Activated naive CD8-positive, alpha-beta T cell treated with anti-CD3 and anti-CD28 coated beads for 36 hours (primary cell): ENCODE results near the gene DR1. TPM values are rescaled to one million over a fixed set of nuclear protein-coding genes. Genes with fewer than 3 reads are reported as not detected.
A peak's percentile ranks its signal among the peaks of the same experiment; 100 is the strongest.

Experiments
- DNase-seq: peaks from one replicate; pipeline ENCODE4 v3.0.0; 2021
- H3K27ac Mint-ChIP-seq: one replicate; pipeline ENCODE4 v1.8.0; 2022; ENCODE audit warnings: mild to moderate bottlenecking, moderate library complexity, mixed read lengths
- H3K27me3 Mint-ChIP-seq: one replicate; pipeline ENCODE4 v1.8.0; 2022; ENCODE audit warnings: mild to moderate bottlenecking, mixed read lengths
- H3K36me3 Mint-ChIP-seq: one replicate; pipeline ENCODE4 v1.8.0; 2021; ENCODE audit warnings: mild to moderate bottlenecking, mixed read lengths
- H3K4me1 Mint-ChIP-seq: one replicate; pipeline ENCODE4 v1.8.0; 2021; ENCODE audit warnings: mixed read lengths
- H3K4me3 Mint-ChIP-seq: one replicate; pipeline ENCODE4 v1.8.0; 2022; ENCODE audit warnings: mild to moderate bottlenecking, moderate library complexity, mixed read lengths
- H3K9me3 Mint-ChIP-seq: one replicate; pipeline ENCODE4 v1.8.0; 2022; ENCODE audit warnings: mixed read lengths
- total RNA-seq, 2 experiments: library from RNA; stranded (reverse); gene quantifications; one replicate each; pipeline ENCODE4 v1.2.3, GENCODE V29; 2021

The DR1 gene
- total RNA-seq: 10 to 100 TPM; 86.6 to 92.0 TPM

GRCh38 chr1:93345633-93346420 lies at the start of gene DR1:
Gene DR1 (plus strand): TSS chr1:93345907. CDS start chr1:93346646, 739 bp downstream.
- Mint-ChIP-seq H3K9me3 (no peaks in the 10 kb centered on the region), H3K27me3 (no peaks in the 10 kb centered on the region), H3K4me1 (peaks cover 29% of the 10 kb centered on the region), H3K4me3 (peak within 1 kb of the TSS; percentile 98), H3K36me3 (peaks cover 25% of the 10 kb centered on the region), H3K27ac (peak within 1 kb of the TSS; percentile 98)
- DNase-seq: peak; percentile 93

- H3K27me3 Mint-ChIP-seq: no peaks in the 10 kb centered on the region
- no peaks in the 10 kb centered on the region for H3K9me3 Mint-ChIP-seq
- no peaks in the 10 kb centered on the region for H3K4me1 Mint-ChIP-seq
- DNase-seq: no peak
- H3K4me3 Mint-ChIP-seq: no peak overlapping the region
- peaks cover 14% of the 10 kb centered on the region for H3K36me3 Mint-ChIP-seq
- H3K27ac Mint-ChIP-seq: no peak overlapping the region
These were observed 49.1 kb upstream of the DR1 start for GRCh38 chr1:93296555-93297154.

DNA sequence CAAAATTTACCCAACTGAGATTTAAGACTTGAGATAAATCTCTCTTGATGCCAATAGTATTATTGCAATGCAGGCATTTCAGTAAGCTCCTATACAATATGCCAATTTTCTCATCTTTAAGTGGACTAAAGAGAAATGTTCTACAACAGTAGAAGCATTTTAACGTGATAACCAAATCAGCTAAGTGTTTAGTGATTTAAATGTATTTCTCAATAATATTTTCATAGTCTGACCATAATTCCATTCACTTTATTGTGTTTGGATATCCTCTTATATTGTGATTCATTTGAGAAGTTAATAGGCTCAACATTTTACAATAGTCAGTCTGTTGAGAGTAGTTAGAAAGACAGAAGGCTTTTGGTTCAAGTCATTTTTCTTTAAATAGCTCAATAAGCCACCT lies 44.6 kb upstream of the DR1 start:
- no peak for DNase-seq
- H3K27ac Mint-ChIP-seq: no peak overlapping the region
- H3K36me3 Mint-ChIP-seq: peaks cover 2% of the 10 kb centered on the region
- no peaks in the 10 kb centered on the region for H3K9me3 Mint-ChIP-seq
- H3K4me3 Mint-ChIP-seq: no peak overlapping the region
- H3K27me3 Mint-ChIP-seq: no peaks in the 10 kb centered on the region
- H3K4me1 Mint-ChIP-seq: no peaks in the 10 kb centered on the region

DNA sequence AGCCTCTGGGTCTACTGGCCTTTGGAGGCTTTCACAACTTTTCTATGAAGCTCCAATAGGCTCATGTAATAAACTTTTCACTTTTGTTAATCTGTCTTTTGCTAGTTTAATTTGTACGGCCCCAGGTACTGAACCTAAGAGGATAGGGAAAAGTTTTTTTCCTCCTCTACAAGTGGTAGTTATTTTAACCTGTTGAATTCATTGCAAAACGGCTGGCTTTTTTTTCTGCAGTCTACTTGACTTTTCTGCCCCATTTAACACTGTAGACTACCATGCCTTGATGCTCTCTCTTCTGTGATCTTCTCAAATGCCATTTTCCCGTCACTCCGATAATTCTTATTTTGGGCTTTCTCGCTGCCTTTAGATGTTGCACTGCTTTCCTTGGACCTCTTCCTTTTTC lies 43.6 kb upstream of the DR1 start:
- no peak overlapping the region for H3K4me3 Mint-ChIP-seq
- peaks cover 2% of the 10 kb centered on the region for H3K36me3 Mint-ChIP-seq
- no peaks in the 10 kb centered on the region for H3K4me1 Mint-ChIP-seq
- no peak overlapping the region for H3K27ac Mint-ChIP-seq
- DNase-seq: no peak
- H3K27me3 Mint-ChIP-seq: no peaks in the 10 kb centered on the region
- H3K9me3 Mint-ChIP-seq: no peaks in the 10 kb centered on the region

GRCh38 chr1:93304716-93305138 lies 41.0 kb upstream of the DR1 start:
- DNase-seq: peak; percentile 14

DNA sequence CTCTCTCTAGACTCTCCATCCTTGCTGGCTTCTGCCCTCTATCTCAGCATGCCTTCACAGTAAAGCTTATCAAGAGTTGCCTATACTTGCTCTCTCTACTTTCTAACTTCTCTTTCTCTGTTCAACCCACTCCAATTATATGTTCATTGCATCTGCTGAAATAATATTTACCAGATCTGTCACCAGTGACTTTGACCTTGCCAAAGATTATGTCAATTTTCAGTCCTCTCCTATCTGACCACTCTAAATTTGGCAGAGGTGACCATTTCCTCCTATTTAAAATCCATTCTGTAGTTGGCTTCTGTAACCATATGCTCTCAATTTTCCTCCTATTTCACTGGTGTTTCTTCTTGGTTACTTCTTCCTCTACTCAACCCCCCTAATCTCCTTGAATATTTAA lies 38.8 kb upstream of the DR1 start:
- Mint-ChIP-seq H3K4me1 (peaks cover under 1% of the 10 kb centered on the region), H3K27me3 (no peaks in the 10 kb centered on the region), H3K9me3 (no peaks in the 10 kb centered on the region), H3K4me3 (no peak overlapping the region), H3K27ac (no peak overlapping the region), H3K36me3 (peaks cover 2% of the 10 kb centered on the region)
- DNase-seq: no peak

More at GRCh38 chr1:93304716-93305138, 41.0 kb upstream of the DR1 start:
- no peaks in the 10 kb centered on the region for H3K9me3 Mint-ChIP-seq
- H3K36me3 Mint-ChIP-seq: no peaks in the 10 kb centered on the region
- no peak overlapping the region for H3K4me3 Mint-ChIP-seq
- no peaks in the 10 kb centered on the region for H3K27me3 Mint-ChIP-seq
- no peaks in the 10 kb centered on the region for H3K4me1 Mint-ChIP-seq
- no peak overlapping the region for H3K27ac Mint-ChIP-seq

- peaks cover 4% of the 10 kb centered on the region for H3K36me3 Mint-ChIP-seq
- no peak overlapping the region for H3K27ac Mint-ChIP-seq
- no peaks in the 10 kb centered on the region for H3K27me3 Mint-ChIP-seq
- H3K9me3 Mint-ChIP-seq: no peaks in the 10 kb centered on the region
- H3K4me3 Mint-ChIP-seq: no peak overlapping the region
- DNase-seq: no peak
- peaks cover 2% of the 10 kb centered on the region for H3K4me1 Mint-ChIP-seq
These were observed 32.7 kb upstream of the DR1 start for GRCh38 chr1:93313026-93313425.

GRCh38 chr1:93317207-93317606 lies 28.5 kb upstream of the DR1 start:
- DNase-seq: no peak
- Mint-ChIP-seq H3K4me1 (no peaks in the 10 kb centered on the region), H3K27me3 (no peaks in the 10 kb centered on the region), H3K9me3 (no peaks in the 10 kb centered on the region), H3K4me3 (no peak overlapping the region), H3K27ac (no peak overlapping the region), H3K36me3 (peaks cover 2% of the 10 kb centered on the region)

DNA sequence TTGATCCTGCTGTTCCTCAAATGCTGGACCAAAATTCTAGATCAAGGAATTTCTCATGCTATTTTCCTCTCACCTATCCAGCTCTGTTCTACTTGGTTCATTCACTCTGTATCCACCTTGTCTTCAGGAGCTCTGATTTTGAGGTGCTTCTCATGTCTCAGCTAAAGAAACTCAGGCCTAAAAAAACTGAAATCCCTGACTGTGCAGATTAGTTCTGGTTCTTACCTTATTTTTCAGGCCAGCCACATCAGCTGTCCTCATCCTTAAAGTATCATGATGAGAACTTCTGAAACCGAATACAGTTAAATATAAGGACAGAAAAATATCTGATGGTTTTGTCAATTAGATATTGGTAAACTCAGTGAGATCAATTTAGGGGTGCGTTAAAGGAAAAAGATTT lies 27.8 kb upstream of the DR1 start:
- Mint-ChIP-seq H3K4me3 (no peak overlapping the region), H3K9me3 (no peaks in the 10 kb centered on the region), H3K36me3 (peaks cover 2% of the 10 kb centered on the region), H3K27me3 (no peaks in the 10 kb centered on the region), H3K4me1 (no peaks in the 10 kb centered on the region), H3K27ac (no peak overlapping the region)
- DNase-seq: no peak

- Mint-ChIP-seq H3K27me3 (no peaks in the 10 kb centered on the region), H3K27ac (no peak overlapping the region), H3K36me3 (no peaks in the 10 kb centered on the region), H3K9me3 (no peaks in the 10 kb centered on the region), H3K4me1 (no peaks in the 10 kb centered on the region), H3K4me3 (no peak overlapping the region)
- no peak for DNase-seq
These were observed 24.0 kb upstream of the DR1 start for GRCh38 chr1:93321720-93322119.

DNA sequence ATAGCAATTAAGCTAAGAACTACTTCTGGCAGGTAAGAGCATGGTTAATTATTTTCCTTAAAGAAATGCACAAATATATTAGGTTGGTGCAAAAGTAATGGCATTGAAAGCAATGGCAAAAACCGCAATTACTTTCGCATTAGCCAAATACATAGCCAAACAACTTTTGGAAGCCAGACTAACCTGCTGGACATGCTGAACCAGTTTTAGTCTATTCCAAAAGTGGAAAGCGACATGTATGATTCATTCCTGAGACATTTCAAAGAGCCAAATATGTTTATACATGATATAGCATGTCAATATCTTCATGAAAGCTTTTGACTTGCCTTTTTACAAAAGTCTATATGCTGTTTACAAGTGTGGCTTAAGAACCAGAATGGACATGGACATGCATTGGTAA lies 23.4 kb upstream of the DR1 start:
- Mint-ChIP-seq H3K27ac (no peak overlapping the region), H3K27me3 (no peaks in the 10 kb centered on the region), H3K9me3 (no peaks in the 10 kb centered on the region), H3K36me3 (no peaks in the 10 kb centered on the region), H3K4me1 (no peaks in the 10 kb centered on the region), H3K4me3 (no peak overlapping the region)
- no peak for DNase-seq

- no peak overlapping the region for H3K27ac Mint-ChIP-seq
- H3K36me3 Mint-ChIP-seq: no peaks in the 10 kb centered on the region
- DNase-seq: no peak
- H3K4me1 Mint-ChIP-seq: no peaks in the 10 kb centered on the region
- no peak overlapping the region for H3K4me3 Mint-ChIP-seq
- H3K9me3 Mint-ChIP-seq: no peaks in the 10 kb centered on the region
- H3K27me3 Mint-ChIP-seq: no peaks in the 10 kb centered on the region
These were observed 22.4 kb upstream of the DR1 start for GRCh38 chr1:93323185-93323820.

DNA sequence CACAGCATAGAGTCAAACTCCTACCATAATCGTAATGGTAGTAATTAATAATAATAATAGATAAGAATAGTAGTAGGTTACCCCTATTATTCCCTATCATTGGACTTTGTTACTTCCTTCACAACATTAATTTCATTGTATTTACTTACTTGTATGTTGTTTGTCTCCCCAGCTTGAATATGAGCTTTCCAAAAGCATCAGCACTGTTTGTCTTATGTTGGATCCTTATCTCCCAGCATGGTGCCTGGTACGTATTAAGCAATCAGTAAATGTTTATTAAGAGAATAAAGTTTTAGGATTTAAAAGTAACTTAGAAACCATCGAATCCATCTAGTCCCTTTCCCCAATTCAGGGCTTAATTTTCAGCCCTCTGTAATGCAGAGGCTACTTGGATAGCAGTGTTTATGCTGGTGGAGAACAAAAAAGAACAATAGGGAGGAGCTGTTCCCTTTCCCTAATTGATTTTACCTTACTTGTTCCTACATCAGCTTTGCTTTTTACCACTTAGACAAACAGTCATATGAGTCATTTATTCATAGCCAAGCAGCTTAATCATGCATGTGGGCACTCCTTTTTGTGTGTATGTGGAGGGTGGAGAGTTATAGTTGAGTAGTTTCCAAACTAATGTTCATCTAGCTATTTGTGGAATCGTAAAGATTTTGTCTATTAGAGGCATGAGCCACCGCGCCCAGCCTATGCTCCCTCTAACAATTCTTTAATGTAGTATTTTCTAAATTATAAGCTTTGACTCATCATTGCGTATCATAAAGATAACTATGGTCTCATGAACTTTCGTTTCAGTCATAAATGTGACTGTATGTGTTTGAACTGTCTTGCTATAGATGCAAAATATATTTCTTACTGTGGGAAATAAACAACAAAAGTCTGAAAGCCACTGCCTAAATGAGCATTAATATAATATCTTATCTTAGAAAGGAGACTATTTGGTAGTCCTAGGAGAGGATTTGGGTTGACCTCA lies 20.9 kb upstream of the DR1 start:
- no peaks in the 10 kb centered on the region for H3K4me1 Mint-ChIP-seq

GRCh38 chr1:93328809-93329760 lies 16.6 kb upstream of the DR1 start:
- H3K9me3 Mint-ChIP-seq: no peaks in the 10 kb centered on the region
- no peak overlapping the region for H3K4me3 Mint-ChIP-seq
- no peak overlapping the region for H3K27ac Mint-ChIP-seq
- no peaks in the 10 kb centered on the region for H3K27me3 Mint-ChIP-seq
- H3K36me3 Mint-ChIP-seq: peaks cover 3% of the 10 kb centered on the region
- no peak for DNase-seq
- H3K4me1 Mint-ChIP-seq: peaks cover 2% of the 10 kb centered on the region

More for the DNA sequence above, 20.9 kb upstream of the DR1 start:
- no peak for DNase-seq
- Mint-ChIP-seq H3K27ac (no peak overlapping the region), H3K36me3 (no peaks in the 10 kb centered on the region), H3K9me3 (no peaks in the 10 kb centered on the region), H3K27me3 (no peaks in the 10 kb centered on the region), H3K4me3 (no peak overlapping the region)
